IMR-90 (cell line): Measurements from ENCODE around the gene SLC35B4. TPM values are rescaled to one million over a fixed set of nuclear protein-coding genes. Genes with fewer than 3 reads are reported as not detected.

ENCODE experiments used
- ATAC-seq: fragments of 200-7000 bp; cut with Tn5 transposase; 2 replicates; pipeline ENCODE4 v1.9.1; 2020; ENCODE audit warnings: low read depth, mild to moderate bottlenecking, moderate library complexity
- BruUV-seq: library from RNA; stranded (reverse); fragments of 400-500 nt; replicated peaks from 2 replicates; lab custom pipeline; 2021; lab: Mats Ljungman, UMichigan
- CTCF ChIA-PET: fragments of 300-600 bp; formaldehyde crosslinking; extraction: SDS; loops from one replicate; lab custom pipeline; 2021; ENCODE audit warnings: antibody characterized with exemption; lab: Yijun Ruan, JAX
- POLR2A ChIA-PET: fragments of 300-600 bp; sonication (Branson Sonifier 250); formaldehyde crosslinking; loops from one replicate; lab custom pipeline; 2022; ENCODE audit warnings: antibody characterized with exemption; ENCODE audit not compliant: unreplicated experiment; lab: Charles Lee
- DNase-seq: peaks from one replicate; pipeline ENCODE4 v3.0.0; 2013
- H2AFZ ChIP-seq: replicated peaks from 2 replicates; pipeline ENCODE3; 2013; ENCODE audit warnings: low read length, mild to moderate bottlenecking; ENCODE audit not compliant: poor library complexity
- H2AK5ac ChIP-seq: 2 replicates; pipeline ENCODE4 v1.6.1; 2013; ENCODE audit warnings: low read depth, low read length, inconsistent platforms
- H2AK9ac ChIP-seq: replicated peaks from 2 replicates; pipeline ENCODE3; 2013; ENCODE audit warnings: mild to moderate bottlenecking, low read depth, low read length, moderate library complexity; ENCODE audit not compliant: poor library complexity
- H2BK120ac ChIP-seq: 2 replicates; pipeline ENCODE4 v1.6.1; 2013; ENCODE audit warnings: low read depth, low read length, inconsistent platforms
- H2BK15ac ChIP-seq: 3 replicates; pipeline ENCODE4 v1.6.1; 2013; ENCODE audit warnings: low read depth, low read length, inconsistent platforms
- H2BK20ac ChIP-seq: 2 replicates; pipeline ENCODE4 v1.6.1; 2013; ENCODE audit warnings: low read depth, mild to moderate bottlenecking, inconsistent platforms, low read length, moderate library complexity
- H2BK5ac ChIP-seq: 2 replicates; pipeline ENCODE4 v1.6.1; 2013; ENCODE audit warnings: mild to moderate bottlenecking, low read depth, low read length, inconsistent platforms; ENCODE audit not compliant: poor library complexity, severe bottlenecking
- H3K14ac ChIP-seq: replicated peaks from 2 replicates; pipeline ENCODE4 v1.6.1; 2013; ENCODE audit warnings: low read depth, low read length, inconsistent platforms
- H3K18ac ChIP-seq: 2 replicates; pipeline ENCODE4 v1.6.1; 2013; ENCODE audit warnings: low read depth, low read length, control low read depth
- H3K23ac ChIP-seq: 2 replicates; pipeline ENCODE4 v1.6.1; 2013; ENCODE audit warnings: low read depth, low read length, inconsistent platforms
- H3K27ac ChIP-seq: 2 replicates; pipeline ENCODE4 v1.5.1; 2013; ENCODE audit warnings: mild to moderate bottlenecking, control low read depth, low read length; ENCODE audit not compliant: insufficient read depth
- H3K27me3 ChIP-seq: 2 replicates; pipeline ENCODE4 v1.6.1; 2013; ENCODE audit warnings: low read length; ENCODE audit not compliant: control insufficient read depth, insufficient read depth
- H3K36me3 ChIP-seq: 2 replicates; pipeline ENCODE4 v1.6.1; 2013; ENCODE audit warnings: low read length, mixed read lengths; ENCODE audit not compliant: control insufficient read depth, insufficient read depth
- H3K4ac ChIP-seq: 2 replicates; pipeline ENCODE4 v1.6.1; 2013; ENCODE audit warnings: low read depth, low read length, inconsistent platforms
- H3K4me1 ChIP-seq: 2 replicates; pipeline ENCODE4 v1.6.1; 2013; ENCODE audit warnings: low read length, mixed read lengths; ENCODE audit not compliant: control insufficient read depth, insufficient read depth
- H3K4me2 ChIP-seq: 2 replicates; pipeline ENCODE4 v1.6.1; 2013; ENCODE audit warnings: low read depth, mild to moderate bottlenecking, control low read depth, low read length, moderate library complexity
- H3K4me3 ChIP-seq: 2 replicates; pipeline ENCODE4 v1.5.1; 2013; ENCODE audit warnings: low read depth, mild to moderate bottlenecking, control low read depth, low read length, moderate library complexity; ENCODE audit not compliant: insufficient read depth
- H3K56ac ChIP-seq: 2 replicates; pipeline ENCODE4 v1.6.1; 2013; ENCODE audit warnings: low read length, inconsistent platforms; ENCODE audit not compliant: insufficient read depth; ENCODE audit errors: extremely low read depth
- H3K79me1 ChIP-seq, 2 experiments: 2 replicates each; pipeline ENCODE4 v1.6.1; 2013; ENCODE audit warnings: low read length in 2 of 2, inconsistent platforms in 1 of 2, low read depth in 1 of 2
- H3K9ac ChIP-seq: 2 replicates; pipeline ENCODE4 v1.6.1; 2013; ENCODE audit warnings: low read depth, low read length, control low read depth
- H3K9me1 ChIP-seq: 2 replicates; pipeline ENCODE4 v1.6.1; 2013; ENCODE audit warnings: low read length, inconsistent platforms; ENCODE audit not compliant: insufficient read depth
- H3K9me3 ChIP-seq: 2 replicates; pipeline ENCODE4 v1.6.1; 2013; ENCODE audit warnings: low read length; ENCODE audit not compliant: control insufficient read depth, insufficient read depth
- H4K20me1 ChIP-seq: 2 replicates; pipeline ENCODE4 v1.6.1; 2013; ENCODE audit warnings: low read length, inconsistent platforms; ENCODE audit not compliant: insufficient read depth
- H4K5ac ChIP-seq: 2 replicates; pipeline ENCODE4 v1.6.1; 2013; ENCODE audit warnings: mild to moderate bottlenecking, low read depth, low read length, control low read depth
- H4K8ac ChIP-seq, 2 experiments: 2 replicates each; pipeline ENCODE4 v1.6.1; 2013; ENCODE audit warnings: low read depth in 2 of 2, low read length in 2 of 2, control low read depth in 1 of 2, inconsistent platforms in 1 of 2
- H4K91ac ChIP-seq: 2 replicates; pipeline ENCODE4 v1.6.1; 2013; ENCODE audit warnings: low read depth, low read length, inconsistent platforms; ENCODE audit not compliant: insufficient read depth
- BHLHE40 ChIP-seq: fragments of 150-350 bp; IDR thresholded peaks from 2 replicates; pipeline ENCODE4 v1.6.1; 2016; ENCODE audit warnings: mild to moderate bottlenecking, low read depth, low read length
- CHD1 ChIP-seq: IDR thresholded peaks from 2 replicates; pipeline ENCODE4 v1.6.1; 2012; ENCODE audit warnings: low read depth, low read length, improper control_type of control experiment
- RCOR1 ChIP-seq: IDR thresholded peaks from 2 replicates; pipeline ENCODE4 v1.6.1; 2012; ENCODE audit warnings: mild to moderate bottlenecking, low read length, improper control_type of control experiment; ENCODE audit not compliant: insufficient replicate concordance
- RFX5 ChIP-seq: IDR thresholded peaks from 2 replicates; pipeline ENCODE4 v1.8.0; 2012; ENCODE audit warnings: low read depth, mild to moderate bottlenecking, low read length, moderate library complexity
- USF2 ChIP-seq: fragments of 150-350 bp; IDR thresholded peaks from 2 replicates; pipeline ENCODE4 v1.6.1; 2017; ENCODE audit warnings: mild to moderate bottlenecking, antibody characterized with exemption, low read length, low read depth
- WGBS, 2 experiments: methylation state at CpG; one replicate each; pipeline versions ENCODE4 v1.1.5 to v1.1.7; 2013; ENCODE audit warnings: missing lambda C conversion rate in 2 of 2; ENCODE audit not compliant: insufficient read length in 1 of 2; ENCODE audit errors: extremely low coverage in 2 of 2; 5-methylcytosine and 5-hydroxymethylcytosine counted together
- dilution Hi-C: fragments of 300-500 bp; cut with HindIII; formaldehyde crosslinking; loops from one replicate; pipeline ENCODE4 v1.14.3; 2018; ENCODE audit warnings: low sequenced_read_pairs; ENCODE audit not compliant: unreplicated experiment
- in situ Hi-C: fragments of 300-500 bp; cut with MboI; formaldehyde crosslinking; loops from 3 replicates; pipeline ENCODE4 v1.14.3; 2019; ENCODE audit warnings: low sequenced_read_pairs, inconsistent platforms, mixed read lengths
- intact Hi-C: fragments of 100-400 bp; cut with micrococcal nuclease; formaldehyde crosslinking; loops from 2 replicates; pipeline ENCODE4 v1.10.0; 2022
- polyA plus RNA-seq, 3 experiments: library from polyadenylated mRNA; depleted of rRNA; stranded (reverse); fragments of >200 nt; gene quantifications; 2 replicates each; pipeline ENCODE4 v1.2.3, GENCODE V29; 2012; ENCODE audit warnings: low replicate concordance in 1 of 3
- total RNA-seq: library from RNA; depleted of rRNA; stranded (reverse); fragments of >200 nt; gene quantifications from 2 replicates; pipeline ENCODE4 v1.2.3, GENCODE V29; 2012
- TF ChIP-seq, protein P1 (sequence below): conservative IDR thresholded peaks from 2 replicates; pipeline ENCODE4 v1.5.1; 2012; ENCODE audit warnings: mild to moderate bottlenecking, low read depth, low read length, improper control_type of control experiment
- TF ChIP-seq, protein P2 (sequence below): fragments of 150-350 bp; IDR thresholded peaks from 2 replicates; pipeline ENCODE4 v1.6.1; 2016; ENCODE audit warnings: low read depth, mild to moderate bottlenecking, low read length, moderate library complexity, borderline replicate concordance

The SLC35B4 gene
- total and polyA plus RNA-seq, 2 of the 4 experiments (the other 2 are of a cell fraction) = 10.0 to 15.6 TPM

GRCh38 chr7:134308548-134308947, 8.2 kb downstream of the SLC35B4 start:
- Histone ChIP-seq H2AK5ac (no peak overlapping the region), H2BK120ac (no peak overlapping the region), H2BK5ac (no peak overlapping the region), H3K4me1 (no peaks in the 10 kb centered on the region), H3K14ac (no peak overlapping the region), H3K9ac (no peak overlapping the region), H3K18ac (no peak overlapping the region), H3K79me1 (peaks cover 6 to 13% of the 10 kb centered on the region in 2 experiments; a peak in 3 of 4 replicates), H4K20me1 (no peaks in the 10 kb centered on the region), H3K56ac (no peak overlapping the region), H4K91ac (no peak overlapping the region), H3K9me3 (no peaks in the 10 kb centered on the region), H3K23ac (no peak overlapping the region), H3K36me3 (peaks cover 6% of the 10 kb centered on the region; the same call in 1 of the 2 replicates), H4K5ac (no peak overlapping the region), H2BK20ac (no peak overlapping the region), H2BK15ac (no peak overlapping the region), H3K9me1 (peaks cover 5% of the 10 kb centered on the region; the same call in 1 of the 2 replicates), H3K4ac (no peak overlapping the region), H2AFZ (no peak overlapping the region), H3K4me3 (no peak overlapping the region), H3K27ac (no peak overlapping the region), H3K4me2 (no peak overlapping the region), H2AK9ac (no peak overlapping the region), H3K27me3 (no peaks in the 10 kb centered on the region), H4K8ac (no peak overlapping the region)
- ChIA-PET POLR2A (no interaction called here), CTCF (no interaction called here)
- dilution Hi-C loops = no loop called here
- no TSS peak for BruUV-seq
- WGBS, 2 experiments = no CpG with 5 or more reads among the region's 4 CpGs
- ATAC-seq = no peak
- TF ChIP-seq CHD1 (no peak), RCOR1 (no peak), RFX5 (no peak), USF2 (no peak), BHLHE40 (no peak)
- TF ChIP-seq, protein P1, sequence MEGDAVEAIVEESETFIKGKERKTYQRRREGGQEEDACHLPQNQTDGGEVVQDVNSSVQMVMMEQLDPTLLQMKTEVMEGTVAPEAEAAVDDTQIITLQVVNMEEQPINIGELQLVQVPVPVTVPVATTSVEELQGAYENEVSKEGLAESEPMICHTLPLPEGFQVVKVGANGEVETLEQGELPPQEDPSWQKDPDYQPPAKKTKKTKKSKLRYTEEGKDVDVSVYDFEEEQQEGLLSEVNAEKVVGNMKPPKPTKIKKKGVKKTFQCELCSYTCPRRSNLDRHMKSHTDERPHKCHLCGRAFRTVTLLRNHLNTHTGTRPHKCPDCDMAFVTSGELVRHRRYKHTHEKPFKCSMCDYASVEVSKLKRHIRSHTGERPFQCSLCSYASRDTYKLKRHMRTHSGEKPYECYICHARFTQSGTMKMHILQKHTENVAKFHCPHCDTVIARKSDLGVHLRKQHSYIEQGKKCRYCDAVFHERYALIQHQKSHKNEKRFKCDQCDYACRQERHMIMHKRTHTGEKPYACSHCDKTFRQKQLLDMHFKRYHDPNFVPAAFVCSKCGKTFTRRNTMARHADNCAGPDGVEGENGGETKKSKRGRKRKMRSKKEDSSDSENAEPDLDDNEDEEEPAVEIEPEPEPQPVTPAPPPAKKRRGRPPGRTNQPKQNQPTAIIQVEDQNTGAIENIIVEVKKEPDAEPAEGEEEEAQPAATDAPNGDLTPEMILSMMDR = no peak
- TF ChIP-seq, protein P2, sequence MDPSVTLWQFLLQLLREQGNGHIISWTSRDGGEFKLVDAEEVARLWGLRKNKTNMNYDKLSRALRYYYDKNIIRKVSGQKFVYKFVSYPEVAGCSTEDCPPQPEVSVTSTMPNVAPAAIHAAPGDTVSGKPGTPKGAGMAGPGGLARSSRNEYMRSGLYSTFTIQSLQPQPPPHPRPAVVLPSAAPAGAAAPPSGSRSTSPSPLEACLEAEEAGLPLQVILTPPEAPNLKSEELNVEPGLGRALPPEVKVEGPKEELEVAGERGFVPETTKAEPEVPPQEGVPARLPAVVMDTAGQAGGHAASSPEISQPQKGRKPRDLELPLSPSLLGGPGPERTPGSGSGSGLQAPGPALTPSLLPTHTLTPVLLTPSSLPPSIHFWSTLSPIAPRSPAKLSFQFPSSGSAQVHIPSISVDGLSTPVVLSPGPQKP = no peak
- intact Hi-C loops = no loop called here
- DNase-seq = no peak
- in situ Hi-C loops = no loop called here
